Hepatocyte (in vitro differentiated cells): Measurements from ENCODE around the gene TAF6. TPM values are rescaled to one million over a fixed set of nuclear protein-coding genes. Genes with fewer than 3 reads are reported as not detected.
A peak's percentile ranks its signal among the peaks of the same experiment; 100 is the strongest.

Source experiments
- DNase-seq: peaks from one replicate; pipeline ENCODE4 v3.0.0-alpha.2; 2016; ENCODE audit warnings: low spot score
- H2AFZ ChIP-seq: fragments of 200-600 bp; sonication (generic); 2 replicates; pipeline ENCODE4 v1.6.0; 2016; ENCODE audit warnings: antibody characterized with exemption, mild to moderate bottlenecking
- H3K27ac ChIP-seq: fragments of 200-600 bp; sonication (generic); 2 replicates; pipeline ENCODE4 v1.5.1; 2016; ENCODE audit warnings: mild to moderate bottlenecking
- H3K27me3 ChIP-seq: fragments of 200-600 bp; sonication (generic); 2 replicates; pipeline ENCODE4 v1.6.1; 2016
- H3K36me3 ChIP-seq: fragments of 200-600 bp; sonication (generic); replicated peaks from 2 replicates; pipeline ENCODE4 v1.5.1; 2016; ENCODE audit warnings: low read depth; ENCODE audit not compliant: insufficient read depth
- H3K4me1 ChIP-seq: fragments of 200-600 bp; sonication (generic); 2 replicates; pipeline ENCODE4 v1.5.1; 2016; ENCODE audit warnings: mild to moderate bottlenecking, moderate library complexity; ENCODE audit not compliant: insufficient read depth
- H3K4me2 ChIP-seq: fragments of 200-600 bp; sonication (generic); 2 replicates; pipeline ENCODE4 v1.6.0; 2016
- H3K4me3 ChIP-seq: fragments of 200-600 bp; sonication (generic); 2 replicates; pipeline ENCODE4 v1.5.1; 2016; ENCODE audit warnings: mild to moderate bottlenecking
- H3K79me2 ChIP-seq: fragments of 200-600 bp; sonication (generic); 2 replicates; pipeline ENCODE4 v1.6.0; 2017; ENCODE audit warnings: mild to moderate bottlenecking
- H3K9me2 ChIP-seq: fragments of 200-600 bp; sonication (generic); replicated peaks from 2 replicates; pipeline ENCODE4 v1.6.0; 2017; ENCODE audit warnings: mild to moderate bottlenecking; ENCODE audit not compliant: insufficient read depth
- H3K9me3 ChIP-seq: fragments of 200-600 bp; sonication (generic); 2 replicates; pipeline ENCODE4 v1.5.1; 2016; ENCODE audit warnings: low read depth, mild to moderate bottlenecking
- H4K20me1 ChIP-seq: fragments of 200-600 bp; sonication (generic); 2 replicates; pipeline ENCODE4 v1.6.0; 2016; ENCODE audit warnings: mild to moderate bottlenecking; ENCODE audit not compliant: insufficient read depth, poor library complexity, severe bottlenecking
- EZH2 ChIP-seq: fragments of 200-600 bp; sonication (generic); IDR thresholded peaks from 2 replicates; pipeline ENCODE4 v1.6.1; 2016; ENCODE audit warnings: antibody characterized with exemption, mild to moderate bottlenecking, borderline replicate concordance
- EZH2phosphoT487 ChIP-seq: fragments of 200-600 bp; sonication (generic); IDR thresholded peaks from one replicate; pipeline ENCODE4 v1.6.1; 2018; ENCODE audit warnings: antibody characterized with exemption, mild to moderate bottlenecking, low read depth, moderate library complexity; ENCODE audit not compliant: unreplicated experiment, severe bottlenecking
- WGBS: methylation state at CpG from one replicate; pipeline ENCODE4 v1.1.6; 2016; ENCODE audit warnings: low lambda C conversion rate; ENCODE audit errors: missing lambda C conversion rate; 5-methylcytosine and 5-hydroxymethylcytosine counted together
- polyA plus RNA-seq: library from polyadenylated mRNA; unstranded; fragments of >200 nt; fragmentation: Nextera tagmentation; extraction: Ambion mirVana; gene quantifications from 2 replicates; pipeline ENCODE4 v1.2.1, GENCODE V29; 2016
- total RNA-seq: library from RNA; depleted of rRNA; stranded (reverse); fragments of >200 nt; gene quantifications from 2 replicates; pipeline ENCODE4 v1.2.3, GENCODE V29; 2014
- TF ChIP-seq, protein P1 (sequence below): fragments of 200-600 bp; sonication (generic); IDR thresholded peaks from 2 replicates; pipeline ENCODE4 v1.5.1; 2016; ENCODE audit warnings: antibody characterized with exemption, mild to moderate bottlenecking; ENCODE audit not compliant: poor library complexity

Gene TAF6
- total and polyA plus RNA-seq, 2 experiments from 2014 or later, result 29.2 to 44.2 TPM

DNA sequence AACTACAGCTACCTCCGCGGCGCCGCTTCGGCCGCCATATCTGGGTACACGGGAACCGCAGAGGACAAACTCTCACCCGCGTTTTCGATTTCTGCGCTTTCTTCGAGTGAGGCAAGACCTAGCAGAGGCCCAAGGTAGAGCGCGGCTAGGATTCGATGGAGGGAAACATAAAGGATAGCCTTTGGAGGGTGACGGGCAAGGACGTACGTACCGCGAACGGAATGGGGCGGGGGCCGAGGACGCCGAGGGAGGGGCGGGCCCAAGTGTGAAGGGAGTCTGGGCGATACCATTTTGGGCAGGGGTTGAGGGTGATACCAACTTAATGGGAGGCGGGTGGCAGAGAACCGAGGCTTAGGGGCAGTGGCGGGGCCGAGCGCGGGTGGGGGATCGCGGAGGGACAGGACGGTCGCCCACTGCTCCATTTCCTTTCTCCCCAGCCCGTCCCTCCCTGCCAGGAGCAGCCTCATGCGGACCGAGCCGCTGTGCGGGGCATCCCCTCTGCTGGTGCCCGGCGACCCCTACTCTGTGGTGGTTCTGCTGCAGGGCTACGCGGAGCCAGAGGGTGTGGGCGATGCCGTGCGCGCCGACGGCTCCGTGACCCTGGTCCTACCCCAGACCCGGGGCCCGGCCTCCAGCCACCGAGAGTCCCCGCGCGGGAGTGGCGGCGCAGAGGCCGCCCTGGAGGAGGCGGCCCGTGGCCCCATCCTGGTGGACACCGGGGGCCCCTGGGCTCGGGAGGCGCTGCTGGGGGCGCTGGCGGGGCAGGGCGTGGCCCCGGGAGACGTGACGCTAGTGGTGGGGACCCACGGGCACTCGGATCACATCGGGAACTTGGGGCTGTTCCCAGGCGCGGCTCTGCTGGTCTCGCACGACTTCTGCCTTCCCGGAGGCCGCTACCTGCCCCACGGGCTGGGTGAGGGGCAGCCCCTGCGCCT is 8.0 kb upstream of the TAF6 start, which contains the start of gene MBLAC1:
MBLAC1 (plus strand) TSS at position 37 of the 935 bp plus-strand sequence; CDS start at position 466, 429 bp downstream.
- Histone ChIP-seq H3K27ac (peak within 1 kb of the TSS; percentile 94), H3K79me2 (no peaks in the 10 kb centered on the region), H3K9me2 (no peaks in the 10 kb centered on the region), H3K4me1 (peaks cover 12% of the 10 kb centered on the region), H3K4me2 (peak within 1 kb of the TSS; percentile 99), H3K27me3 (no peaks in the 10 kb centered on the region), H3K4me3 (peak within 1 kb of the TSS; percentile 25), H4K20me1 (no peaks in the 10 kb centered on the region), H3K9me3 (no peaks in the 10 kb centered on the region), H2AFZ (peak within 1 kb of the TSS; percentile 84), H3K36me3 (no peaks in the 10 kb centered on the region)
- WGBS, result 2% methylated on average over 54 of the region's 85 CpGs
- TF ChIP-seq EZH2phosphoT487 (no peak), EZH2 (no peak)
- TF ChIP-seq, protein P1, sequence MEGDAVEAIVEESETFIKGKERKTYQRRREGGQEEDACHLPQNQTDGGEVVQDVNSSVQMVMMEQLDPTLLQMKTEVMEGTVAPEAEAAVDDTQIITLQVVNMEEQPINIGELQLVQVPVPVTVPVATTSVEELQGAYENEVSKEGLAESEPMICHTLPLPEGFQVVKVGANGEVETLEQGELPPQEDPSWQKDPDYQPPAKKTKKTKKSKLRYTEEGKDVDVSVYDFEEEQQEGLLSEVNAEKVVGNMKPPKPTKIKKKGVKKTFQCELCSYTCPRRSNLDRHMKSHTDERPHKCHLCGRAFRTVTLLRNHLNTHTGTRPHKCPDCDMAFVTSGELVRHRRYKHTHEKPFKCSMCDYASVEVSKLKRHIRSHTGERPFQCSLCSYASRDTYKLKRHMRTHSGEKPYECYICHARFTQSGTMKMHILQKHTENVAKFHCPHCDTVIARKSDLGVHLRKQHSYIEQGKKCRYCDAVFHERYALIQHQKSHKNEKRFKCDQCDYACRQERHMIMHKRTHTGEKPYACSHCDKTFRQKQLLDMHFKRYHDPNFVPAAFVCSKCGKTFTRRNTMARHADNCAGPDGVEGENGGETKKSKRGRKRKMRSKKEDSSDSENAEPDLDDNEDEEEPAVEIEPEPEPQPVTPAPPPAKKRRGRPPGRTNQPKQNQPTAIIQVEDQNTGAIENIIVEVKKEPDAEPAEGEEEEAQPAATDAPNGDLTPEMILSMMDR, result no peak
- peak; percentile 96 for DNase-seq

DNA sequence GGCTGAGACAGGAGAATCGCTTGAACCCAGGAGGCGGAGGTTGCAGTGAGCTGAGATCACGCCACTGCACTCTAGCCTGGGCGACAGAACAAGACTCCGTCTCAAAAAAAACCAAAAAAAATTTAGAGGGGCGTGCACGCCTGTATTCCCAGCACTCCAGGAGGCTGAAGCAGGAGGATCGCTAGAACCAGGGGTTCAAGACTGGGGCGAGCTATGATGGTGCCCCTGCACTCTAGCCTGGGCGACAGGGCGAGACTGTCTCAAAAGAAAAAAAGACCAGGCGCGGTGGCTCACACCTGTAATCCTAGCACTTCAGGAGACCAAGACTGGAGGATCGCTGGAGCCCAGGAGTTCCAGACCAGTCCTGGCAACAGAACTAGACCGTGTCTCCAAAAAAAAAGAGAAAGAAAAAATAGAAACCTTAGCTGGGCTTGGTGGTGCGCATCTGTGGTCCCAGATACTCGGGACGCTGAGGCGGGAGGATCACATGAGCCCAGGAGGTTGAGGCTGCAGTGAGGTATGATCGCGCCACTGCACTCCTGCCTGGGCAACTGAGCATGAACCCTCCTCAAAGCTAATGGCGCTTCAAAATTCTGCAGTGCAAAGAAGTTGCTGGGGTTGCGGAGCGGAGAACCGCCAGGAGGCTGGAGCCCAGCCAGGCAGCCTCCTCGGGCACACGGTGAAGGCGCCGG is 7.2 kb upstream of the TAF6 start:
- no peak for DNase-seq
- Histone ChIP-seq H3K9me2 (no peaks in the 10 kb centered on the region), H3K36me3 (no peaks in the 10 kb centered on the region), H3K4me3 (peak overlapping the region; percentile 25), H3K4me1 (peaks cover 12% of the 10 kb centered on the region), H3K79me2 (peaks cover 3% of the 10 kb centered on the region), H3K27ac (peak overlapping the region; percentile 94), H3K9me3 (no peaks in the 10 kb centered on the region), H3K27me3 (no peaks in the 10 kb centered on the region), H4K20me1 (no peaks in the 10 kb centered on the region), H3K4me2 (peak overlapping the region; percentile 99), H2AFZ (peak overlapping the region; percentile 15)
- WGBS, result 17% methylated on average over 28 of the region's 29 CpGs
- TF ChIP-seq, protein P1, result no peak
- no peak for TF ChIP-seq EZH2phosphoT487
- no peak for TF ChIP-seq EZH2

DNA sequence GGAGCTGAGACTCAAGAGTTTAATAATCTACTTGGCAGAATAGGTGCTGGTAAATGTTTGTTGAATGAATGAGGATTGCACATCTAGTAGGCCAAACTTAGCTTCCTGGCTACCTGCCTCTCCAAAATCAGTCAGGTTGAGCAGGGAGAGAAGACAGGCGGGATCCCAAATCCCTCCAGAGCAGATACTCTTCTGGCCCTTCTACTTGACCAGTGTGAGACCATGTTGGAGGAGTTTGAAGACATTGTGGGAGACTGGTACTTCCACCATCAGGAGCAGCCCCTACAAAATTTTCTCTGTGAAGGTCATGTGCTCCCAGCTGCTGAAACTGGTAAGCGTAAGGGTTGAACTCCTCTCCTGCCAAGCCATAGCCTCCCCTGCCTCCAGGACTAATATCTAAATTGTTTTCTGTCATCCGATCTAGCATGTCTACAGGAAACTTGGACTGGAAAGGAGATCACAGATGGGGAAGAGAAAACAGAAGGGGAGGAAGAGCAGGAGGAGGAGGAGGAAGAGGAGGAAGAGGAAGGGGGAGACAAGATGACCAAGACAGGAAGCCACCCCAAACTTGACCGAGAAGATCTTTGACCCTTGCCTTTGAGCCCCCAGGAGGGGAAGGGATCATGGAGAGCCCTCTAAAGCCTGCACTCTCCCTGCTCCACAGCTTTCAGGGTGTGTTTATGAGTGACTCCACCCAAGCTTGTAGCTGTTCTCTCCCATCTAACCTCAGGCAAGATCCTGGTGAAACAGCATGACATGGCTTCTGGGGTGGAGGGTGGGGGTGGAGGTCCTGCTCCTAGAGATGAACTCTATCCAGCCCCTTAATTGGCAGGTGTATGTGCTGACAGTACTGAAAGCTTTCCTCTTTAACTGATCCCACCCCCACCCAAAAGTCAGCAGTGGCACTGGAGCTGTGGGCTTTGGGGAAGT is 5.4 kb upstream of the TAF6 start:
- Histone ChIP-seq H3K79me2 (peaks cover 11% of the 10 kb centered on the region), H4K20me1 (no peaks in the 10 kb centered on the region), H3K4me2 (peak overlapping the region; percentile 55), H3K9me2 (no peaks in the 10 kb centered on the region), H3K9me3 (no peaks in the 10 kb centered on the region), H2AFZ (no peak overlapping the region), H3K4me1 (peaks cover 14% of the 10 kb centered on the region), H3K27ac (peak overlapping the region; percentile 94), H3K27me3 (no peaks in the 10 kb centered on the region), H3K36me3 (no peaks in the 10 kb centered on the region), H3K4me3 (no peak overlapping the region)
- WGBS, result 92% methylated on average over 4 of the region's 4 CpGs
- TF ChIP-seq, protein P1, result no peak
- TF ChIP-seq EZH2phosphoT487, result no peak
- TF ChIP-seq EZH2, result no peak
- no peak for DNase-seq
